ENCODE measurements around the gene DNAH11.

DNA sequence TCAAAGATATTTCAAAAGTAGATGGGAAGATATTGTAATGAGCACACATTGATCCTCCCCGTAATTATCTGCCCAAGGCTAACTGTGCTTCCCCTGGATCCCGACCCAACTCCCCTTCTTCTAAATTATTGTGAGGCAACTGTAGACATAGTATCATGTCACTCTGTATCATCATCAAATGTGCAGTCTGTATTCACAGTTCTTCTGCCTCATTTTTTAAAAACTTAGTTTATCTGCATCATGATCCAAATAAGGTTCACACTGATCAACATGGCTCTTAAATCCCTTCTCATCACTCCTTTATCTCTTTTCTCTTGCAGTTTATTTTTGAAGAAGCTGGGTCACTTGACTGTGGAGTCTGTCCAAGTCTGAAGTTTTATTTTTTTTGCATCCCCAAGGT lies 375.4 kb downstream of the DNAH11 start:
- TF ChIP-seq POLR2AphosphoS5 (IDR thresholded peaks at IDR 0.05; ENCODE audit: low read depth, low read length) (no peak), TCF7L2 (IDR thresholded peaks at IDR 0.05; ENCODE audit: low read depth, low read length) (no peak)

Data from Panc1 (cell line).